Suprapubic skin (tissue), 4 donors: ENCODE results near the gene FRMPD2.

Source experiments
- POLR2A ChIP-seq, 2 donors: fragments of 450-650 bp; IDR thresholded peaks; one replicate each; pipeline ENCODE4 v1.6.1; 2017; ENCODE audit warnings: antibody characterized with exemption in 2 of 2, mild to moderate bottlenecking in 2 of 2, moderate library complexity in 2 of 2
- POLR2AphosphoS5 ChIP-seq, 3 donors: sonication (generic); formaldehyde crosslinking; IDR thresholded peaks; one replicate each; pipeline ENCODE4 v1.6.1; 2017; ENCODE audit warnings: antibody characterized with exemption in 3 of 3
- TF ChIP-seq, protein P1 (sequence below), 2 donors: fragments of 200-600 bp in 1 of 2; fragments of 450-650 bp in 1 of 2; sonication (generic) in 1 of 2; IDR thresholded peaks; one replicate each; pipeline ENCODE4 v1.5.1; 2016 to 2019; ENCODE audit warnings: antibody characterized with exemption in 2 of 2, mild to moderate bottlenecking in 1 of 2, moderate library complexity in 1 of 2

DNA sequence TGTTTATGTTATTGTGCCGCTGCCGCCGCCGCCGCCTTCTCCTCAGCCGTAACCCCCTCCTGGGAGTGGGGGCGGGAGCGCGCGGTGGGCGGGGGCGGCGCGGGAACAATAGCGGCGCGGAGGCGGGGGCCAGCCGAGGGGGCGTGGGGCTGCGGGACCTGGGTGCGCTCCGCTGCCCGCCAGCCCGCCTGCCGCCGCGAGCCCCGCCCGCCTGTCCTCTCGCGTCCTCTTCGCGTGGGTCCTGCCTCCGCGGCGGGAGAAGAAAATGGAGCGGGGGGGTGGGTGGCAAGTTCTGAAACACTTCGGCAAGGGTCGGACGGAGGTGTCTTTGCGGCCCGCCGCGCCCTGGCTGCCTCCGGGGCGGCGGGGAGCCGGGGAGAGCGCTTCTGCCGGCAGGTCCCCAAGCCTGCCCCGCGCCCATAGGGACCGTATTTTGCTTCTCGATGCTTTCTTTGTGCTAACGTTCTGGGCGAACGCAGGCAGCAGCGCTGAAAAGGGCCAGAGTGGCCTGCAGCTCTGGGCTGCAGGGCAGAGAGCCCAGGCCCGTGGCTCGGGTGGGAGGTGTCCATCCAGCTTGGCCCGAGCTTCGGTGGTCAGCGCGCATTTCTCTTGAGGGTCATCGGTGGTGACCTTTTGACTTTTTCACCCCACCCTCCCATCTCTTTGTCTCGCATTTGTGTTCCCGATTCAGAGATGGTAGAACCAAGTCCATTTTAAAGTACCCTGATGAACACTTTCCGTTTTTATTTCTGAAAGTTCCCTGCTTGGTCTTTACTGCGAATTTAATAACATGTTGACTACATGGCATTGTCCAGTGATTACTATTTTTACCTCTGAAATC, 32.6 kb upstream of the FRMPD2 start:
- TF ChIP-seq, protein P1, sequence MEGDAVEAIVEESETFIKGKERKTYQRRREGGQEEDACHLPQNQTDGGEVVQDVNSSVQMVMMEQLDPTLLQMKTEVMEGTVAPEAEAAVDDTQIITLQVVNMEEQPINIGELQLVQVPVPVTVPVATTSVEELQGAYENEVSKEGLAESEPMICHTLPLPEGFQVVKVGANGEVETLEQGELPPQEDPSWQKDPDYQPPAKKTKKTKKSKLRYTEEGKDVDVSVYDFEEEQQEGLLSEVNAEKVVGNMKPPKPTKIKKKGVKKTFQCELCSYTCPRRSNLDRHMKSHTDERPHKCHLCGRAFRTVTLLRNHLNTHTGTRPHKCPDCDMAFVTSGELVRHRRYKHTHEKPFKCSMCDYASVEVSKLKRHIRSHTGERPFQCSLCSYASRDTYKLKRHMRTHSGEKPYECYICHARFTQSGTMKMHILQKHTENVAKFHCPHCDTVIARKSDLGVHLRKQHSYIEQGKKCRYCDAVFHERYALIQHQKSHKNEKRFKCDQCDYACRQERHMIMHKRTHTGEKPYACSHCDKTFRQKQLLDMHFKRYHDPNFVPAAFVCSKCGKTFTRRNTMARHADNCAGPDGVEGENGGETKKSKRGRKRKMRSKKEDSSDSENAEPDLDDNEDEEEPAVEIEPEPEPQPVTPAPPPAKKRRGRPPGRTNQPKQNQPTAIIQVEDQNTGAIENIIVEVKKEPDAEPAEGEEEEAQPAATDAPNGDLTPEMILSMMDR (IDR thresholded peaks at IDR 0.05), result no peak
- TF ChIP-seq POLR2A (IDR thresholded peaks at IDR 0.05) (no peak), POLR2AphosphoS5 (IDR thresholded peaks at IDR 0.05) (no peak)
